Trophoblast cell (in vitro differentiated cells and primary cell): ENCODE data around the gene BANK1.

Source experiments
- DNase-seq, 2 donors: peaks; one replicate each; pipeline ENCODE4 v3.0.0-alpha.2; 2016
- H2AFZ ChIP-seq: 2 replicates; pipeline ENCODE4 v1.6.1; 2013; ENCODE audit warnings: low read length, moderate library complexity, mild to moderate bottlenecking; ENCODE audit not compliant: insufficient read depth, poor library complexity
- H2AK5ac ChIP-seq: 2 replicates; pipeline ENCODE4 v1.6.1; 2013; ENCODE audit warnings: mild to moderate bottlenecking, low read length
- H2BK120ac ChIP-seq: 2 replicates; pipeline ENCODE4 v1.6.1; 2013; ENCODE audit warnings: low read length, mild to moderate bottlenecking, moderate library complexity; ENCODE audit not compliant: insufficient read depth, poor library complexity
- H2BK12ac ChIP-seq: 2 replicates; pipeline ENCODE4 v1.6.1; 2013; ENCODE audit warnings: mild to moderate bottlenecking, low read length, moderate library complexity
- H2BK5ac ChIP-seq: 2 replicates; pipeline ENCODE4 v1.6.1; 2013; ENCODE audit warnings: low read length, low read depth, moderate library complexity, mild to moderate bottlenecking; ENCODE audit not compliant: poor library complexity
- H3K14ac ChIP-seq: 2 replicates; pipeline ENCODE4 v1.6.1; 2013; ENCODE audit warnings: mild to moderate bottlenecking, low read length
- H3K18ac ChIP-seq: 2 replicates; pipeline ENCODE4 v1.6.1; 2013; ENCODE audit warnings: mild to moderate bottlenecking, low read length
- H3K23ac ChIP-seq: 2 replicates; pipeline ENCODE4 v1.6.1; 2013; ENCODE audit warnings: low read length
- H3K27ac ChIP-seq: 2 replicates; pipeline ENCODE4 v1.5.1; 2013; ENCODE audit warnings: low read depth, mild to moderate bottlenecking, inconsistent platforms, low read length, moderate library complexity
- H3K27me3 ChIP-seq: 2 replicates; pipeline ENCODE4 v1.6.1; 2013; ENCODE audit warnings: inconsistent platforms, mild to moderate bottlenecking, low read length, moderate library complexity; ENCODE audit not compliant: insufficient read depth
- H3K36me3 ChIP-seq, 2 experiments: 1 replicate in 1 of 2; 2 replicates in 1 of 2; pipeline ENCODE4 v1.6.1; 2013; ENCODE audit warnings: low read length in 2 of 2, mild to moderate bottlenecking in 2 of 2, moderate library complexity in 1 of 2; ENCODE audit not compliant: insufficient read depth in 2 of 2, control insufficient read depth in 1 of 2
- H3K4ac ChIP-seq: 2 replicates; pipeline ENCODE4 v1.6.1; 2013; ENCODE audit warnings: low read depth, mild to moderate bottlenecking, low read length, moderate library complexity
- H3K4me1 ChIP-seq, 2 experiments: 1 replicate in 1 of 2; 2 replicates in 1 of 2; pipeline ENCODE4 v1.6.1; 2013; ENCODE audit warnings: low read length in 2 of 2, mild to moderate bottlenecking in 2 of 2, moderate library complexity in 1 of 2; ENCODE audit not compliant: insufficient read depth in 2 of 2, control insufficient read depth in 1 of 2
- H3K4me2 ChIP-seq: 2 replicates; pipeline ENCODE4 v1.6.1; 2013; ENCODE audit warnings: inconsistent platforms, mild to moderate bottlenecking, low read length, moderate library complexity
- H3K4me3 ChIP-seq: 2 replicates; pipeline ENCODE4 v1.5.1; 2013; ENCODE audit warnings: mild to moderate bottlenecking, low read depth, low read length, inconsistent platforms
- H3K79me1 ChIP-seq: one replicate; pipeline ENCODE4 v1.6.1; 2013; ENCODE audit warnings: low read length
- H3K79me2 ChIP-seq: 2 replicates; pipeline ENCODE4 v1.6.1; 2013; ENCODE audit warnings: low read length, mild to moderate bottlenecking; ENCODE audit not compliant: control insufficient read depth, insufficient read depth, poor library complexity
- H3K9ac ChIP-seq: 2 replicates; pipeline ENCODE4 v1.6.1; 2013; ENCODE audit warnings: mild to moderate bottlenecking, low read length
- H3K9me3 ChIP-seq: 2 replicates; pipeline ENCODE4 v1.6.1; 2013; ENCODE audit warnings: low read depth, mild to moderate bottlenecking, control low read depth, inconsistent platforms, low read length; ENCODE audit not compliant: insufficient read depth
- H4K12ac ChIP-seq: 2 replicates; pipeline ENCODE4 v1.6.1; 2013; ENCODE audit warnings: low read depth, mild to moderate bottlenecking, low read length, moderate library complexity
- H4K8ac ChIP-seq: 2 replicates; pipeline ENCODE4 v1.6.1; 2013; ENCODE audit warnings: low read depth, mild to moderate bottlenecking, low read length, moderate library complexity
- H4K91ac ChIP-seq: one replicate; pipeline ENCODE4 v1.6.1; 2013; ENCODE audit warnings: low read depth, mild to moderate bottlenecking, low read length, moderate library complexity
- WGBS: extraction: QIAGEN DNeasy Blood & Tissue Kit; methylation state at CpG from one replicate; pipeline ENCODE4 v1.1.7; 2013; ENCODE audit warnings: missing lambda C conversion rate; ENCODE audit not compliant: insufficient read length, insufficient coverage; ENCODE audit errors: extremely low coverage; 5-methylcytosine and 5-hydroxymethylcytosine counted together

BANK1 gene

GRCh38 chr4:101777431-101777830, 13.1 kb upstream of the BANK1 start:
- no peak overlapping the region for H3K18ac ChIP-seq
- no peak overlapping the region for H2AFZ ChIP-seq
- no peak overlapping the region for H2BK5ac ChIP-seq
- no peak overlapping the region for H3K9ac ChIP-seq
- no peak overlapping the region for H4K8ac ChIP-seq
- H2AK5ac ChIP-seq: no peak overlapping the region
- no peaks in the 10 kb centered on the region for H3K79me2 ChIP-seq
- H3K23ac ChIP-seq: no peak overlapping the region
- H2BK120ac ChIP-seq: no peak overlapping the region
- no peaks in the 10 kb centered on the region for H3K4me1 ChIP-seq
- H4K12ac ChIP-seq: no peak overlapping the region
- no CpG with 5 or more reads among the region's 1 CpG for WGBS
- no peak for DNase-seq
- H3K9me3 ChIP-seq: no peaks in the 10 kb centered on the region
- H3K4ac ChIP-seq: no peak overlapping the region
- no peak overlapping the region for H3K4me2 ChIP-seq
- H4K91ac ChIP-seq: no peak overlapping the region
- H2BK12ac ChIP-seq: no peak overlapping the region
- no peak overlapping the region for H3K27ac ChIP-seq
- H3K27me3 ChIP-seq: no peaks in the 10 kb centered on the region
- no peaks in the 10 kb centered on the region for H3K79me1 ChIP-seq
- no peaks in the 10 kb centered on the region for H3K36me3 ChIP-seq
- no peak overlapping the region for H3K14ac ChIP-seq
- no peak overlapping the region for H3K4me3 ChIP-seq

GRCh38 chr4:101780284-101780683, 10.2 kb upstream of the BANK1 start:
- Histone ChIP-seq H3K18ac (no peak overlapping the region), H4K12ac (no peak overlapping the region), H3K36me3 (no peaks in the 10 kb centered on the region), H3K23ac (no peak overlapping the region), H2AK5ac (no peak overlapping the region), H3K27me3 (no peaks in the 10 kb centered on the region), H3K79me2 (no peaks in the 10 kb centered on the region), H3K4me3 (no peak overlapping the region), H3K4me1 (no peaks in the 10 kb centered on the region), H2BK12ac (no peak overlapping the region), H2AFZ (no peak overlapping the region), H3K9me3 (no peaks in the 10 kb centered on the region), H3K27ac (no peak overlapping the region), H3K9ac (no peak overlapping the region), H4K91ac (no peak overlapping the region), H3K4me2 (no peak overlapping the region), H4K8ac (no peak overlapping the region), H3K14ac (no peak overlapping the region), H3K79me1 (no peaks in the 10 kb centered on the region), H2BK5ac (no peak overlapping the region), H3K4ac (no peak overlapping the region), H2BK120ac (no peak overlapping the region)
- DNase-seq: no peak
- no CpG with 5 or more reads among the region's 5 CpGs for WGBS

GRCh38 chr4:101782546-101782945, 8.0 kb upstream of the BANK1 start:
- no peak overlapping the region for H2BK120ac ChIP-seq
- no peak overlapping the region for H3K14ac ChIP-seq
- H3K79me1 ChIP-seq: no peaks in the 10 kb centered on the region
- no peak overlapping the region for H3K27ac ChIP-seq
- H4K12ac ChIP-seq: no peak overlapping the region
- H2AK5ac ChIP-seq: no peak overlapping the region
- no peak overlapping the region for H2BK5ac ChIP-seq
- no peaks in the 10 kb centered on the region for H3K27me3 ChIP-seq
- H4K91ac ChIP-seq: no peak overlapping the region
- H3K9me3 ChIP-seq: no peaks in the 10 kb centered on the region
- no peak overlapping the region for H3K4me2 ChIP-seq
- no peaks in the 10 kb centered on the region for H3K4me1 ChIP-seq
- no peak overlapping the region for H2AFZ ChIP-seq
- no peaks in the 10 kb centered on the region for H3K36me3 ChIP-seq
- H4K8ac ChIP-seq: no peak overlapping the region
- H3K18ac ChIP-seq: no peak overlapping the region
- H3K79me2 ChIP-seq: no peaks in the 10 kb centered on the region
- no peak overlapping the region for H3K4me3 ChIP-seq
- no peak overlapping the region for H3K23ac ChIP-seq
- no CpG with 5 or more reads among the region's 2 CpGs for WGBS
- H3K4ac ChIP-seq: no peak overlapping the region
- DNase-seq: peak; percentile 80 to 86
- H2BK12ac ChIP-seq: no peak overlapping the region
- no peak overlapping the region for H3K9ac ChIP-seq

GRCh38 chr4:101784957-101785356, 5.6 kb upstream of the BANK1 start:
- Histone ChIP-seq H2BK5ac (no peak overlapping the region), H3K18ac (no peak overlapping the region), H2BK12ac (no peak overlapping the region), H2AFZ (no peak overlapping the region), H4K8ac (no peak overlapping the region), H2AK5ac (no peak overlapping the region), H4K91ac (no peak overlapping the region), H3K4me2 (no peak overlapping the region), H2BK120ac (no peak overlapping the region), H3K23ac (no peak overlapping the region), H3K9me3 (no peaks in the 10 kb centered on the region), H3K14ac (no peak overlapping the region), H3K27ac (no peak overlapping the region), H3K4me3 (no peak overlapping the region), H3K4me1 (peaks cover 0 to 2% of the 10 kb centered on the region in 2 experiments), H3K79me1 (no peaks in the 10 kb centered on the region), H3K79me2 (no peaks in the 10 kb centered on the region), H4K12ac (no peak overlapping the region), H3K27me3 (no peaks in the 10 kb centered on the region), H3K9ac (no peak overlapping the region), H3K4ac (no peak overlapping the region), H3K36me3 (no peaks in the 10 kb centered on the region)
- no CpG with 5 or more reads among the region's 1 CpG for WGBS
- no peak for DNase-seq
